H9 (cell line): ENCODE results near the gene ADAMTSL3. TPM values are rescaled to one million over a fixed set of nuclear protein-coding genes. Genes with fewer than 3 reads are reported as not detected.

ENCODE experiments used
- DNase-seq: peaks from one replicate; pipeline ENCODE4 v3.0.0-alpha.2; 2017
- H2AFZ ChIP-seq: one replicate; pipeline ENCODE4 v1.6.1; 2013; ENCODE audit warnings: mild to moderate bottlenecking, low read length, control low read depth, moderate library complexity
- H2AK5ac ChIP-seq: 2 replicates; pipeline ENCODE4 v1.6.1; 2013; ENCODE audit warnings: low read length, control low read depth, mixed read lengths; ENCODE audit not compliant: insufficient read length
- H2BK120ac ChIP-seq: one replicate; pipeline ENCODE4 v1.6.1; 2013; ENCODE audit warnings: low read depth, mild to moderate bottlenecking, low read length, control low read depth, inconsistent platforms; ENCODE audit not compliant: poor library complexity, severe bottlenecking
- H2BK12ac ChIP-seq: 2 replicates; pipeline ENCODE4 v1.6.1; 2013; ENCODE audit warnings: low read length, control low read depth, mixed read lengths, low read depth; ENCODE audit not compliant: insufficient read length
- H2BK15ac ChIP-seq: 2 replicates; pipeline ENCODE4 v1.6.1; 2013; ENCODE audit warnings: low read depth, low read length, control low read depth
- H2BK20ac ChIP-seq: one replicate; pipeline ENCODE4 v1.6.1; 2013; ENCODE audit warnings: low read depth, mild to moderate bottlenecking, low read length, control low read depth, inconsistent platforms; ENCODE audit not compliant: poor library complexity, severe bottlenecking
- H2BK5ac ChIP-seq: 2 replicates; pipeline ENCODE4 v1.6.1; 2013; ENCODE audit warnings: low read length, control low read depth, mixed read lengths; ENCODE audit not compliant: insufficient read length
- H3K14ac ChIP-seq: 2 replicates; pipeline ENCODE4 v1.6.1; 2013; ENCODE audit warnings: low read length, control low read depth; ENCODE audit not compliant: insufficient read depth
- H3K18ac ChIP-seq: 2 replicates; pipeline ENCODE4 v1.6.1; 2013; ENCODE audit warnings: low read depth, mild to moderate bottlenecking, mixed read lengths, low read length, control low read depth; ENCODE audit not compliant: insufficient read length
- H3K23ac ChIP-seq: 2 replicates; pipeline ENCODE4 v1.6.1; 2013; ENCODE audit warnings: low read length, control low read depth, mixed read lengths, low read depth; ENCODE audit not compliant: insufficient read length
- H3K23me2 ChIP-seq: 2 replicates; pipeline ENCODE4 v1.6.1; 2013; ENCODE audit warnings: low read depth, mild to moderate bottlenecking, mixed read lengths, low read length, control low read depth; ENCODE audit not compliant: insufficient read length, poor library complexity, severe bottlenecking
- H3K27ac ChIP-seq: 2 replicates; pipeline ENCODE4 v1.5.1; 2013; ENCODE audit warnings: low read length, control low read depth, mixed read lengths, low read depth; ENCODE audit not compliant: insufficient read length
- H3K27me3 ChIP-seq: 2 replicates; pipeline ENCODE4 v1.6.1; 2013; ENCODE audit warnings: low read length, control low read depth, inconsistent platforms; ENCODE audit not compliant: insufficient read depth
- H3K4ac ChIP-seq: 2 replicates; pipeline ENCODE4 v1.6.1; 2013; ENCODE audit warnings: low read depth, mild to moderate bottlenecking, control low read depth, inconsistent platforms, low read length, moderate library complexity
- H3K4me1 ChIP-seq: 2 replicates; pipeline ENCODE4 v1.6.1; 2013; ENCODE audit warnings: low read length, control low read depth, inconsistent platforms; ENCODE audit not compliant: insufficient read depth
- H3K4me2 ChIP-seq: 2 replicates; pipeline ENCODE4 v1.6.1; 2013; ENCODE audit warnings: low read length, control low read depth, mixed read lengths; ENCODE audit not compliant: insufficient read length, insufficient read depth
- H3K56ac ChIP-seq: 2 replicates; pipeline ENCODE4 v1.6.1; 2013; ENCODE audit warnings: low read depth, mild to moderate bottlenecking, mixed read lengths, low read length, control low read depth; ENCODE audit not compliant: insufficient read length
- H3K79me1 ChIP-seq: 2 replicates; pipeline ENCODE4 v1.6.1; 2013; ENCODE audit warnings: low read depth, mild to moderate bottlenecking, moderate library complexity, low read length, control low read depth, inconsistent platforms; ENCODE audit not compliant: insufficient read depth, poor library complexity, severe bottlenecking
- H3K79me2 ChIP-seq: 2 replicates; pipeline ENCODE4 v1.6.1; 2013; ENCODE audit warnings: low read length, control low read depth, inconsistent platforms; ENCODE audit not compliant: insufficient read depth
- H3K9ac ChIP-seq: 2 replicates; pipeline ENCODE4 v1.6.1; 2013; ENCODE audit warnings: low read length, control low read depth, mixed read lengths; ENCODE audit not compliant: insufficient read length; ENCODE audit errors: extremely low read depth
- H3K9me3 ChIP-seq: one replicate; pipeline ENCODE4 v1.6.1; 2013; ENCODE audit warnings: low read depth, low read length, inconsistent platforms; ENCODE audit not compliant: control insufficient read depth
- H3T11ph ChIP-seq: one replicate; pipeline ENCODE4 v1.6.1; 2013; ENCODE audit warnings: mild to moderate bottlenecking, low read length, control low read depth, inconsistent platforms
- H4K20me1 ChIP-seq: one replicate; pipeline ENCODE4 v1.6.1; 2013; ENCODE audit not compliant: control insufficient read depth, insufficient read length, insufficient read depth
- H4K5ac ChIP-seq: 2 replicates; pipeline ENCODE4 v1.6.1; 2013; ENCODE audit warnings: low read depth, mild to moderate bottlenecking, mixed read lengths, low read length, control low read depth; ENCODE audit not compliant: insufficient read length
- H4K8ac ChIP-seq: replicated peaks from 2 replicates; pipeline ENCODE4 v1.6.1; 2013; ENCODE audit warnings: low read length, control low read depth, mixed read lengths, low read depth; ENCODE audit not compliant: insufficient read length
- H4K91ac ChIP-seq: 2 replicates; pipeline ENCODE4 v1.6.1; 2013; ENCODE audit warnings: low read depth, mild to moderate bottlenecking, moderate library complexity, mixed read lengths, low read length, control low read depth; ENCODE audit not compliant: insufficient read length
- H3K27ac Mint-ChIP-seq, 3 experiments: 2 replicates in 2 of 3; 3 replicates in 1 of 3; pipeline ENCODE4 v1.8.0; 2020 to 2021; ENCODE audit warnings: mixed read lengths in 3 of 3, mild to moderate bottlenecking in 1 of 3, moderate library complexity in 1 of 3
- H3K27me3 Mint-ChIP-seq: 2 replicates; pipeline ENCODE4 v1.8.0; 2021; ENCODE audit warnings: low read depth, mild to moderate bottlenecking, moderate library complexity, mixed read lengths
- H3K36me3 Mint-ChIP-seq, 3 experiments: 2 replicates in 2 of 3; 3 replicates in 1 of 3; pipeline ENCODE4 v1.8.0; 2020 to 2021; ENCODE audit warnings: low read depth in 3 of 3, mixed read lengths in 3 of 3; ENCODE audit not compliant: insufficient read depth in 1 of 3
- H3K4me1 Mint-ChIP-seq, 2 experiments: 2 replicates each; pipeline ENCODE4 v1.8.0; 2020; ENCODE audit warnings: mixed read lengths in 2 of 2
- H3K4me3 Mint-ChIP-seq, 2 experiments: 2 replicates in 1 of 2; 3 replicates in 1 of 2; pipeline ENCODE4 v1.8.0; 2020 to 2021; ENCODE audit warnings: mild to moderate bottlenecking in 2 of 2, mixed read lengths in 2 of 2, moderate library complexity in 1 of 2
- H3K9me3 Mint-ChIP-seq, 2 experiments: 2 replicates in 1 of 2; 3 replicates in 1 of 2; pipeline ENCODE4 v1.8.0; 2020; ENCODE audit warnings: mild to moderate bottlenecking in 2 of 2, mixed read lengths in 2 of 2, moderate library complexity in 1 of 2
- CTCF ChIP-seq: fragments of 200-600 bp; sonication (generic); conservative IDR thresholded peaks from 3 replicates; pipeline ENCODE4 v1.8.0; 2021; ENCODE audit warnings: antibody characterized with exemption, mild to moderate bottlenecking
- whole genome bisulfite sequencing: extraction: QIAGEN DNeasy Blood & Tissue Kit; methylation state at CpG from one replicate; pipeline ENCODE4 v1.1.7; 2013; ENCODE audit warnings: missing lambda C conversion rate, low lambda C conversion rate, mixed read lengths; ENCODE audit not compliant: insufficient read length; ENCODE audit errors: extremely low coverage; 5-methylcytosine and 5-hydroxymethylcytosine counted together
- total RNA-seq: library from RNA; stranded (reverse); gene quantifications from 2 replicates; pipeline ENCODE4 v1.2.1, GENCODE V29; 2021

ADAMTSL3 gene
- total RNA-seq, 1 experiment from 2014 or later: 0.39 TPM

GRCh38 chr15:83644439-83644838 lies 9.5 kb upstream of the ADAMTSL3 start:
- H2BK120ac ChIP-seq: no peak overlapping the region

More at GRCh38 chr15:83644439-83644838, 9.5 kb upstream of the ADAMTSL3 start:
- no peak overlapping the region for H2BK20ac ChIP-seq
- no peaks in the 10 kb centered on the region for H3K79me1 ChIP-seq
- no peak overlapping the region for H3K4me2 ChIP-seq
- no peak overlapping the region for H3K56ac ChIP-seq
- H3K23me2 ChIP-seq: no peaks in the 10 kb centered on the region
- H2BK12ac ChIP-seq: no peak overlapping the region
- no peaks in the 10 kb centered on the region for H3K4me1 ChIP-seq
- DNase-seq: no peak
- H3K23ac ChIP-seq: no peak overlapping the region
- no peaks in the 10 kb centered on the region for H3K79me2 ChIP-seq
- H3K27me3 ChIP-seq: no peaks in the 10 kb centered on the region
- H3K9ac ChIP-seq: no peak overlapping the region
- no peak overlapping the region for H3K4ac ChIP-seq
- no peak overlapping the region for H4K8ac ChIP-seq
- no peak overlapping the region for H3K18ac ChIP-seq
- H3K9me3 ChIP-seq: no peaks in the 10 kb centered on the region
- no peak overlapping the region for H2AK5ac ChIP-seq
- peaks cover 7% of the 10 kb centered on the region for H3K27me3 Mint-ChIP-seq
- H4K91ac ChIP-seq: no peak overlapping the region
- H3K27ac ChIP-seq: no peak overlapping the region
- H3K36me3 Mint-ChIP-seq: peaks cover 0 to 4% (median 2%) of the 10 kb centered on the region in 3 experiments; a peak in 1 of 7 replicates
- H3K14ac ChIP-seq: no peak overlapping the region
- no peak for TF ChIP-seq CTCF
- no peak overlapping the region for H4K5ac ChIP-seq
- no peak overlapping the region for H2BK15ac ChIP-seq
- no peak overlapping the region for H2BK5ac ChIP-seq
- WGBS: no CpG with 5 or more reads among the region's 1 CpG
- peaks cover 10% of the 10 kb centered on the region in 2 experiments for H3K9me3 Mint-ChIP-seq
- no peak overlapping the region for H3K27ac Mint-ChIP-seq
- H3K4me3 Mint-ChIP-seq: no peak overlapping the region
- no peak overlapping the region for H2AFZ ChIP-seq
- no peak overlapping the region for H3T11ph ChIP-seq
- H4K20me1 ChIP-seq: no peaks in the 10 kb centered on the region
- no peaks in the 10 kb centered on the region for H3K4me1 Mint-ChIP-seq
